Subcutaneous abdominal adipose tissue (tissue), 5 donors: ENCODE measurements around the gene GRID1.

Source experiments
- H3K27ac ChIP-seq: one replicate; pipeline ENCODE4 v1.7.0; 2013; ENCODE audit warnings: low read depth, mild to moderate bottlenecking, inconsistent platforms, low read length, moderate library complexity
- H3K27me3 ChIP-seq, 5 donors: one replicate each; pipeline ENCODE4 v1.7.0; 2013; ENCODE audit warnings: low read length in 5 of 5, inconsistent platforms in 1 of 5; ENCODE audit not compliant: control insufficient read depth in 5 of 5, insufficient read depth in 4 of 5
- H3K36me3 ChIP-seq, 5 donors: one replicate each; pipeline ENCODE4 v1.7.0; 2013; ENCODE audit warnings: low read length in 5 of 5; ENCODE audit not compliant: control insufficient read depth in 5 of 5, insufficient read depth in 5 of 5
- H3K4me1 ChIP-seq, 5 donors: one replicate each; pipeline ENCODE4 v1.7.0; 2013; ENCODE audit warnings: low read length in 5 of 5, mild to moderate bottlenecking in 3 of 5, moderate library complexity in 1 of 5; ENCODE audit not compliant: control insufficient read depth in 5 of 5, insufficient read depth in 5 of 5
- H3K4me3 ChIP-seq, 5 donors: one replicate each; pipeline ENCODE4 v1.7.0; 2013; ENCODE audit warnings: low read length in 5 of 5, low read depth in 1 of 5
- H3K9ac ChIP-seq, 5 donors: one replicate each; pipeline ENCODE4 v1.7.0; 2013; ENCODE audit warnings: low read length in 5 of 5, mild to moderate bottlenecking in 4 of 5, moderate library complexity in 3 of 5
- H3K9me3 ChIP-seq, 5 donors: one replicate each; pipeline ENCODE4 v1.7.0; 2013; ENCODE audit warnings: low read length in 5 of 5; ENCODE audit not compliant: control insufficient read depth in 5 of 5
- donor health status: healthy.
- donor health status: healthy.
- donor health status: healthy.
- donor health status: healthy.
- donor health status: healthy.

Gene GRID1

DNA sequence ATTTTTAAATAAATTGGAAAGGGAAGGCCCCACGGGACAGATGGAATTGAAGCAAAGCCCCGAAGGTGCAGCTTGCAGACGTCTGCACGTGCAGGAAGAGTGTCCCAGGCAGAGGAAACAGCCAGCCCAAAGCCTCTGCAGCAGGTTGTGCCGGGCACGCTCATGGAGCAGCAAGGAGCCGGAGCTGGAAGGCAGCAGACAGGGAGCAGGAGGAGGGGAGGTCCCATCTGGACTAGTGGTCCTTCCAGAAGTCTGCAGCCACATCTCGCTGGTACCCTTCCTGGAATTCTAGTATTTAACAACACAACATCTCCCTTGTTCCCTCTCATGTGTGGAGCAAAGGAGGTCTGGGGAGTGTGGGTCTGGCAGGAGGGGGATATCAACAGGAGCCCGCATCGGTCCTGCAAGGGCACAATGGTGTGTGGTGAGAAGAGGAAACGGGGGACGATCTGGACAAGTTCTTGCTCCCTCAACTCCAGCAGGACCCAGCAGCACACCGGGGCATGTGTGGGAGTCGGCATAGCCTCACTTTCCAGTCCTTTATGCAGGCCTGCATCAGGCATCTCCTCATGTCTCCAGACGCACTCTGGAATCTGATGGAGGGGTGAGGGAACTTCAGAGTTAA, 169.3 kb downstream of the GRID1 start:
- H3K4me3 ChIP-seq, result no peak overlapping the region
- no peaks in the 10 kb centered on the region for H3K36me3 ChIP-seq
- H3K9me3 ChIP-seq, result no peaks in the 10 kb centered on the region
- H3K27me3 ChIP-seq, result peaks cover 0 to 13% (median 3%) of the 10 kb centered on the region in 5 donors
- H3K4me1 ChIP-seq, result no peaks in the 10 kb centered on the region
- H3K9ac ChIP-seq, result no peak overlapping the region
- no peak overlapping the region for H3K27ac ChIP-seq

DNA sequence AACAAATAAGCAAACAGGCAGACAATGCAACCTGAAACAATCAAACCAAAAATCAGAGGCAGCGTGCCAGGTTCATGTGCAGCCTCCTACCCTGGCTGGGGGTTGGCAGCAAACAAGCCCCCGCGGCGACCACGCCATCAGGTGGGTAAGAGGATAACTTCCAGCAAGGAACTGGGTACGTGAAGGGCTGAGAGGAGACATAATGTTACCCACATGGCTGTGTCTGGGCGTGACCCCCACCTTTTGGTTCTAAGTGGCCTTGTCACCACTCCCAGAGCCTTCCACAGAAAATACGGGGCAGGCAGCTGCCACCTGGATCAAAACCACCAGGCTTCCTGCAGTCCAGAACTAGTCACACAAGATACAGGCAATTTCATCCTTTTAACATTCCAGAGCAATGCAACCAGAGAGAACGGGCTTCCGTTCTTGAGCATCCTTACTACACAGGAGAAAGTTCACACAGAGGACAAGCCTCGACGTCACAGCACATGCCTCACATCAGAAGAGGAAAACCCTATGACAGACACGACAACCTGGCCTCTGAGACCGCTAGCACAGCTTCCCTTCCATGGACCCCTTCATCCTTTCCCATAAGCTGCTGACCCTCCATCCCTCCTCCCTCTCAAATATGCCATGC, 171.0 kb downstream of the GRID1 start:
- H3K27ac ChIP-seq, result no peak overlapping the region
- H3K27me3 ChIP-seq, result peaks cover 0 to 13% (median 3%) of the 10 kb centered on the region in 5 donors

DNA sequence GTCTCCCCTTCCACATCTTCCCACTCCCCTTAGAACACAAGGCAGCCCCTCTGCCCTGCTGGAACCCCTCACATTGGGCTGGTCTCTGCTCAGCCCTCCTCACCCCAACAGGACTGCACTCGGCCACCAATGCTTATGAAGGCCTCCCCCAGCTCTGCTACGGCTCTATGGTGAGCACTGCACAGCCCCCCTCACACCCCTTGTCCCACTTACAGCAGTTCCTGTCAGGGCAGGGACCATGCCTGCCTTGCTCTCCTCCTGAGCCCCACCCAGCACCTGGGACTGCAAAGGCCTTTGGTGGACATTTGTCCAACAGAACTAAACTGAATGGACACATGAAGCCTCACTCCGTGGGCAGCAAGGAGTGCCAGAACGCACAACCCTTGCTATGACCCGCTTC, 171.9 kb downstream of the GRID1 start:
- Histone ChIP-seq H3K36me3 (no peaks in the 10 kb centered on the region), H3K9me3 (no peaks in the 10 kb centered on the region), H3K4me1 (no peaks in the 10 kb centered on the region), H3K27me3 (peaks cover 0 to 13% (median 5%) of the 10 kb centered on the region in 5 donors), H3K9ac (no peak overlapping the region), H3K27ac (no peak overlapping the region), H3K4me3 (no peak overlapping the region)

More for the DNA sequence above, 171.0 kb downstream of the GRID1 start:
- no peaks in the 10 kb centered on the region for H3K9me3 ChIP-seq
- H3K9ac ChIP-seq, result no peak overlapping the region
- H3K4me1 ChIP-seq, result no peaks in the 10 kb centered on the region
- no peaks in the 10 kb centered on the region for H3K36me3 ChIP-seq
- H3K4me3 ChIP-seq, result no peak overlapping the region

DNA sequence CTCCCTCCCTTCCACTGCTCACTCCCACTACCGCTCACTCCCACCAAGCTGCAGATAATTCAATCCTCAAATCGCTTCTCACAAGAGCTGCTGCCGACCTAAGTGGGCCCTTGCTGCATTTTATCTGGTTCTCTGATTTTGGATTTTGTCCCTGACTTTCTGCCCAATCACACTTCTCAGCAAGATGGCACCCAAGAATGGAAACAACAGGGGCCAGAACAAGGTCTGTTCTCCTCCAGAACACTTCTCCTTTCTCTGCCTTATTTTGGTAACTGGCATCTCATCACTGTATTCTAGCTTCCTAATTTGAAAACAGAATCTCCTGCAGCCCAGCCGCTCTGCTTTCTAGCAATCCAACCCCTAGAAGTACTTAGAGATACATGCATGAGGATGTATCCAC, 172.8 kb downstream of the GRID1 start:
- Histone ChIP-seq H3K27ac (no peak overlapping the region), H3K4me1 (no peaks in the 10 kb centered on the region), H3K27me3 (peaks cover 0 to 13% (median 5%) of the 10 kb centered on the region in 5 donors), H3K9me3 (no peaks in the 10 kb centered on the region), H3K4me3 (no peak overlapping the region), H3K36me3 (no peaks in the 10 kb centered on the region), H3K9ac (no peak overlapping the region)

DNA sequence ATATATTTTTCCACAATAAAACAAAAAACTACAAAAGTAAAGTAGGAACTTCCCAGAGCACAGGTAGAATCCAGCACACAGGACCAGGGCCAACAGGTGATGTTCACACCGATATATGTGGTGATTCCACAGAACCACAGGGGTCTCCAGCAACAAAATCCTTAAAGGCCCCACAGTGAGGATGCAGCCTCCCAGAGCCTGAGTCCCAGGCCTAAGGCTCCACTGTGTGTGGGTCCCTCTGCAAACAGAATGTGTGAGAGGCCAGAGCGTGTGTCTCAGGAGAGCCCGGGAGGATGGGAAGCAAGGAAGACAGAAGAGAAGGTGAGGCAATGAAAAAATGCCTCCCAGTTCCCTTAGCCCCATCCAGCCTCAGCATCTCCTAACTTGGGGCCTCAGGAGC, 173.9 kb downstream of the GRID1 start:
- H3K9me3 ChIP-seq, result no peaks in the 10 kb centered on the region
- peaks cover 0 to 7% (median 4%) of the 10 kb centered on the region in 5 donors for H3K4me1 ChIP-seq
- peaks cover 0 to 8% (median 5%) of the 10 kb centered on the region in 5 donors for H3K27me3 ChIP-seq
- H3K27ac ChIP-seq, result no peak overlapping the region
- H3K36me3 ChIP-seq, result no peaks in the 10 kb centered on the region
- no peak overlapping the region for H3K4me3 ChIP-seq
- H3K9ac ChIP-seq, result no peak overlapping the region

DNA sequence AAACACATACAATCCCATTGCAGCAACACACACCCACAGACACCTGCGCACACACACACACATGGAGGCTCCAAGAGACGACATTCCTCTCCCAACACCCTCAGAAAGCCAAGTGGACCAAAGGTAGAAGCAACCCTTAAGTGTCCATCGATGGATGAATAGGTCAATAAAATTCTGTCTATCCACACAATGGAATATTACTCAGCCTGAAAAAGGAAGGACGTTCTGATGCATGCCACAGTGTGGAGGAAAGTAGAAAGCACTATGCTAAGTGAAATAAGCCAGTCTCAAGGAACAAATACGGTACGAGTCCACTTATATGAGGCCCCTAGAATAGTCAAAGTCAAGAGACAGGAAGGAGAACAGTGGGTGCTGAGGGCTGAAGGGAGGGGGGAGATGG, 174.4 kb downstream of the GRID1 start:
- Histone ChIP-seq H3K9ac (no peak overlapping the region), H3K9me3 (no peaks in the 10 kb centered on the region), H3K27me3 (peaks cover 0 to 8% (median 5%) of the 10 kb centered on the region in 5 donors), H3K36me3 (no peaks in the 10 kb centered on the region), H3K27ac (no peak overlapping the region), H3K4me1 (peaks cover 0 to 7% (median 4%) of the 10 kb centered on the region in 5 donors), H3K4me3 (no peak overlapping the region)

DNA sequence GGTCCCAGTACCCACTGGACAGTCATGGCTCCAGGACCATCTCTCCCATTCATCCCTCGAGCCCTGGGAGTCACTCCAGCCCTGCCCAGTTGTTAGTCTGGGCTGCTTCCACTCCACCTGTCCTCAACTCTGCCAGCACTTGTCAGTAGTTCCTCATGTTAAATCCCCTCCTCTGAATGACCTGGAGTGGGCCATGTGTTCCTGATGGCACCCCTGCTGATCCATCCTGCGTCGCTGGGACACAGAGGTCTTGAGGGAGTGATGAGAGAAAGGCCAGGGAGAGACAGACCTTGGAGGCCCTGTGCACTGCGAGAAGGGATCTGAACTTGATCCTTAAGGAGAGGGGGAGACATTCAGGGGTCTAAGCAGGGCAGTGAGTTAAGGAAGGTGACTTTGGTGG, 174.9 kb downstream of the GRID1 start:
- Histone ChIP-seq H3K9me3 (no peaks in the 10 kb centered on the region), H3K4me3 (no peak overlapping the region), H3K36me3 (no peaks in the 10 kb centered on the region), H3K4me1 (peaks cover 0 to 7% (median 4%) of the 10 kb centered on the region in 5 donors), H3K27me3 (peaks cover 0 to 8% (median 5%) of the 10 kb centered on the region in 5 donors), H3K27ac (no peak overlapping the region), H3K9ac (no peak overlapping the region)

DNA sequence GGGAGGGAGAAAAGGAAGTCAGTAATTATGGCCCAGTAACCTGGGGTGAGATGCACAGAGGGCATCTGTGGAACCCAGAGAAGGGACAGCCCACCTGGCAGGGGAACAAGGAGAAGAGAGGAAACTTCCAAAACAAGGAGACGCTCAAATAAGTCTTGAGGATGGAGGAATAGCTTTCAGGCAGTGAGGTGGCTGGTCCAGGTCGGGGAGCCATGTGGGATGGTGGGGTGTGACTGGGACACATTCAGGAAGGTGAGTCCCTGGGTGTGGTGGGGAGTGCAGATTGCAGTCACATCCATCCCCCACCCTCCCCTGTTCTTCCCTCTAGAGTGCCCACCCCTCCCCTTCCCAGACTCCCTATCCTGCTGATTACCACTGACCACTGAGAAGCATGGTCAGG, 175.4 kb downstream of the GRID1 start:
- Histone ChIP-seq H3K9ac (no peak overlapping the region), H3K36me3 (no peaks in the 10 kb centered on the region), H3K4me1 (peaks cover 0 to 7% (median 4%) of the 10 kb centered on the region in 5 donors), H3K9me3 (peaks cover 0 to 2% (median 0%) of the 10 kb centered on the region in 5 donors), H3K4me3 (no peak overlapping the region), H3K27ac (no peak overlapping the region), H3K27me3 (peaks cover 0 to 8% (median 5%) of the 10 kb centered on the region in 5 donors)

DNA sequence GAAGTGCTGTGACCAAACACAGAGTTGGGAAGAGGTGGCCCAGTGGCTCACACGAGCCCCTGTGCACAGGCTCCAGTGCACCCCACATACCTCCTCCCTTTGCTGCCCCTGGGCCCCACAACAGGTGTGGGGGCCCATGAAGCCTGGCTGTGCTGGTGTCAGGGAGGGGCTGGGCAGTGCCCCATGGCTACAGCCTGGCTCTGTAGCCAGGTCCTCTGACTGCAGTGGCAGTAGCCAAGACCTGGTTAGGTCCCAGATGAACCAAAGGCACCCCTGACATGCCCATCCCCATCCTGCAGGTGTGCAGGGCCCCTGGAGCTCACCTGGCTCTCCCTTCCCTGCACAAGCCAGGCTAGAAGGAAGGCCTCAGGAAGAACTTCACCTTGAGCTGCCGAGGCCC, 176.3 kb downstream of the GRID1 start:
- peaks cover 0 to 7% (median 4%) of the 10 kb centered on the region in 5 donors for H3K4me1 ChIP-seq
- H3K9ac ChIP-seq, result no peak overlapping the region
- H3K4me3 ChIP-seq, result no peak overlapping the region
- no peak overlapping the region for H3K27ac ChIP-seq
- peaks cover 0 to 7% (median 0%) of the 10 kb centered on the region in 5 donors for H3K9me3 ChIP-seq
- H3K36me3 ChIP-seq, result no peaks in the 10 kb centered on the region
- H3K27me3 ChIP-seq, result peaks cover 0 to 8% (median 2%) of the 10 kb centered on the region in 5 donors

DNA sequence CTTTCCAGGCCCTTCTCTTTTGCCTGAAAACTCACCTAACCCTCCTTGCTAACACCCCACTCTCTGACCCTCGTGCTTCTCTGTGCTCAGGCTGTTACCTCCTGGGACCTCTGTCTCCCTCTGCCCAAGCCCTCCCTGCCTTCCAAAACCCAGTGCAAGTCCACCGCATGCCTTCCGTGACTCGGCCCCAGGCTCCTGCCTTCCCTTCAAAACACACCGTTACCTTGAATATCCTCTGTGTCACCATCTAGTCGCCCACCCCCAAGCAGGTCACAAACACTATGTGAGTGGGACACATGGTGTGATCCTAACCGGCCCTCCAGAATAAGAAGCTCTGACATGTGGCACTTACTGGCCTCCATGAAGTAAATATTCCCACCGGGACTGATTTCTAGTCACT, 176.7 kb downstream of the GRID1 start:
- H3K27me3 ChIP-seq, result peaks cover 0 to 4% (median 2%) of the 10 kb centered on the region in 5 donors
- peaks cover 0 to 7% (median 0%) of the 10 kb centered on the region in 5 donors for H3K9me3 ChIP-seq
- no peaks in the 10 kb centered on the region for H3K36me3 ChIP-seq
- no peak overlapping the region for H3K9ac ChIP-seq
- peaks cover 0 to 7% (median 4%) of the 10 kb centered on the region in 5 donors for H3K4me1 ChIP-seq
- H3K27ac ChIP-seq, result no peak overlapping the region
- no peak overlapping the region for H3K4me3 ChIP-seq
